Measurements from ENCODE around the gene ZCWPW1. TPM values are rescaled to one million over a fixed set of nuclear protein-coding genes. Genes with fewer than 3 reads are reported as not detected.

The ZCWPW1 gene
- total and polyA plus RNA-seq, 2 of the 8 experiments (the other 6 are each of a cell fraction or from before 2014, with no cell fraction given): 0.51 to 1.4 TPM

GRCh38 chr7:100402241-100402640, 26.3 kb downstream of the ZCWPW1 start:
- H3K9ac ChIP-seq (replicated peaks in 1 of 4; ENCODE audit: extremely low read depth in 1 of 4, low read depth in 3 of 4, low read length in 3 of 4): no peak overlapping the region
- no peak overlapping the region for H4K91ac ChIP-seq (replicated peaks; ENCODE audit: insufficient read length, low read length)
- no peak overlapping the region for H3K56ac ChIP-seq (replicated peaks; ENCODE audit: insufficient read length, low read depth, low read length)
- no peak overlapping the region for H3K4me2 ChIP-seq (ENCODE audit: insufficient read depth in 1 of 2, low read depth in 2 of 2, low read length in 2 of 2)
- H2AK5ac ChIP-seq (ENCODE audit: low read depth, low read length): no peak overlapping the region
- no peak overlapping the region for H2AFZ ChIP-seq (ENCODE audit: low read length)
- no peak overlapping the region for H3K27ac ChIP-seq (ENCODE audit: low read depth, low read length)
- no peak overlapping the region for H2BK5ac ChIP-seq (ENCODE audit: low read depth, low read length)
- H3K14ac ChIP-seq (ENCODE audit: insufficient read length): peak overlapping the region; percentile 20
- CTCF ChIA-PET (ENCODE audit: partially characterized antibody): interaction anchor here (1.0 to 2.8 kb wide), 6 partner anchors 12 to 251 kb away, joined by 3 to 17 read pairs (median 5); no protein-coding TSS in a partner anchor
- no peaks in the 10 kb centered on the region for H3K36me3 ChIP-seq (ENCODE audit: control insufficient read depth in 2 of 4, insufficient read depth in 4 of 4, low read length in 3 of 4)
- no peak overlapping the region for H3K4ac ChIP-seq (replicated peaks; ENCODE audit: insufficient read length, low read depth, low read length)
- H4K5ac ChIP-seq (ENCODE audit: insufficient read length, low read depth, low read length): no peak overlapping the region
- H2BK20ac ChIP-seq (ENCODE audit: low read length): no peak overlapping the region
- FAIRE-seq (no peak), DNase-seq (ENCODE audit: low read depth in 1 of 2, low spot score in 2 of 2) (no peak)
- H3K27me3 ChIP-seq (replicated peaks in 1 of 4; ENCODE audit: control insufficient read depth in 3 of 4, extremely low read depth in 1 of 4, insufficient read depth in 3 of 4, low read length in 3 of 4): peaks cover 0 to 2% (median 0%) of the 10 kb centered on the region in 4 experiments; a peak in 1 of 7 replicates
- H2BK12ac ChIP-seq (ENCODE audit: low read depth, low read length): no peak overlapping the region
- H3K79me1 ChIP-seq (ENCODE audit: low read depth, low read length): no peaks in the 10 kb centered on the region
- TF ChIP-seq RBBP5 (IDR thresholded peaks at IDR 0.05; ENCODE audit: borderline replicate concordance, low read depth, low read length) (no peak), EGR1 (IDR thresholded peaks at IDR 0.05; ENCODE audit: borderline replicate concordance, low read depth, low read length) (no peak), TBP (IDR thresholded peaks at IDR 0.05; ENCODE audit: low read depth, low read length) (no peak), KDM4A (IDR thresholded peaks at IDR 0.05; ENCODE audit: low read depth, low read length, severe bottlenecking) (no peak), BRCA1 (IDR thresholded peaks at IDR 0.05; ENCODE audit: low read depth, low read length) (no peak), POLR2AphosphoS5 (IDR thresholded peaks at IDR 0.05; ENCODE audit: low read depth, low read length) (no peak), EZH2 (IDR thresholded peaks at IDR 0.05; ENCODE audit: low read depth, low read length, severe bottlenecking) (no peak), SAP30 (IDR thresholded peaks at IDR 0.05; ENCODE audit: insufficient read depth, insufficient replicate concordance, low read length) (no peak), SP1 (IDR thresholded peaks at IDR 0.05; ENCODE audit: low read depth, low read length) (no peak), CREB1 (IDR thresholded peaks at IDR 0.05) (no peak), NANOG (IDR thresholded peaks at IDR 0.05; ENCODE audit: insufficient read depth, low read depth, low read length, poor library complexity, severe bottlenecking) (no peak), SIN3A (conservative IDR thresholded peaks at IDR 0.05 in 1 of 2, IDR thresholded peaks at IDR 0.05 in 1 of 2; ENCODE audit: low read depth in 1 of 2, low read length in 2 of 2) (no peak), MAFK (IDR thresholded peaks at IDR 0.05; ENCODE audit: low read depth, low read length) (no peak), KDM5A (IDR thresholded peaks at IDR 0.05; ENCODE audit: low read length) (no peak)
- peaks cover 0 to 10% (median 4%) of the 10 kb centered on the region in 4 experiments; a peak in 6 of 7 replicates for H3K4me1 ChIP-seq (replicated peaks in 1 of 4; ENCODE audit: control insufficient read depth in 3 of 4, insufficient read depth in 4 of 4, low read length in 3 of 4)
- H3K18ac ChIP-seq (ENCODE audit: extremely low read depth, low read length): no peak overlapping the region
- POLR2A ChIA-PET (ENCODE audit: partially characterized antibody): interaction anchor here (0.7 to 3.5 kb wide), 5 partner anchors 9 to 33 kb away, joined by 3 to 17 read pairs (median 3); partner anchors contain the start of gene ZCWPW1
- 95% methylated on average over 2 of the region's 2 CpGs; no CpG with 5 or more reads in 1 of the 2 experiments for WGBS, 2 experiments (ENCODE audit: extremely low coverage in 1 of 2, insufficient coverage in 1 of 2, insufficient read length in 1 of 2, insufficient replicate concordance in 2 of 2, low coverage in 1 of 2, low lambda C conversion rate in 2 of 2, missing lambda C conversion rate in 1 of 2)
- H3K79me2 ChIP-seq (ENCODE audit: control insufficient read depth in 1 of 2, insufficient read depth in 2 of 2, low read length in 2 of 2): no peaks in the 10 kb centered on the region
- no peak overlapping the region for H3K4me3 ChIP-seq (ENCODE audit: extremely low read depth in 1 of 4, insufficient read depth in 2 of 4, low read depth in 3 of 4, low read length in 4 of 4)
- no peak overlapping the region for H4K8ac ChIP-seq (ENCODE audit: extremely low read depth, insufficient read depth, low read length)
- H3K23me2 ChIP-seq (ENCODE audit: low read depth, low read length): no peaks in the 10 kb centered on the region
- no peaks in the 10 kb centered on the region for H3K9me3 ChIP-seq (ENCODE audit: insufficient read depth in 2 of 2, low read depth in 1 of 2, low read length in 1 of 2)
- H2BK15ac ChIP-seq (ENCODE audit: low read length): no peak overlapping the region
- no peak overlapping the region for H3K23ac ChIP-seq (ENCODE audit: insufficient read length)
- H4K20me1 ChIP-seq (replicated peaks in 1 of 2; ENCODE audit: control insufficient read depth in 1 of 2, insufficient read depth in 2 of 2, low read length in 2 of 2): no peaks in the 10 kb centered on the region
- no peak overlapping the region for H2BK120ac ChIP-seq (replicated peaks; ENCODE audit: low read depth, low read length)
